Heart right ventricle (tissue), 16 donors: ENCODE data around the gene KIF26B. TPM values are rescaled to one million over a fixed set of nuclear protein-coding genes. Genes with fewer than 3 reads are reported as not detected.

Experiments
- ATAC-seq, 8 donors: fragments of 200-7000 bp; cut with Tn5 transposase; one replicate each; pipeline ENCODE4 v1.9.1; 2020; ENCODE audit warnings: mild to moderate bottlenecking in 8 of 8, moderate library complexity in 8 of 8, moderate number of reproducible peaks in 1 of 8
- DNase-seq, 2 donors: peaks; one replicate each; pipeline ENCODE4 v3.0.0-alpha.2; 2020
- H3K27ac ChIP-seq, 10 donors: fragments of 200-600 bp; sonication (generic) in 2 of 10; one replicate each; pipeline versions ENCODE4 v1.5.0 to v1.8.0; 2020 to 2022; ENCODE audit warnings: mild to moderate bottlenecking in 3 of 10
- H3K27me3 ChIP-seq, 7 donors: fragments of 200-600 bp; one replicate each; pipeline ENCODE4 v1.8.0; 2021 to 2022; ENCODE audit warnings: mild to moderate bottlenecking in 2 of 7
- H3K36me3 ChIP-seq, 9 donors: fragments of 200-600 bp; sonication (generic) in 1 of 9; one replicate each; pipeline versions ENCODE4 v1.5.0 to v1.8.0; 2020 to 2022; ENCODE audit warnings: mild to moderate bottlenecking in 2 of 9
- H3K4me1 ChIP-seq, 9 donors: fragments of 200-600 bp; sonication (generic) in 1 of 9; one replicate each; pipeline versions ENCODE4 v1.5.0 to v1.8.0; 2020 to 2022; ENCODE audit warnings: mild to moderate bottlenecking in 4 of 9
- H3K4me3 ChIP-seq, 10 donors: fragments of 200-600 bp; sonication (generic) in 2 of 10; one replicate each; pipeline versions ENCODE4 v1.5.0 to v1.8.0; 2020 to 2022; ENCODE audit warnings: mild to moderate bottlenecking in 7 of 10, moderate library complexity in 2 of 10
- H3K9me3 ChIP-seq, 11 donors: fragments of 200-600 bp in 10 of 11; sonication (generic) in 2 of 11; one replicate each; pipeline versions ENCODE4 v1.5.0 to v1.8.0; 2013 to 2022; ENCODE audit warnings: mild to moderate bottlenecking in 2 of 11, control low read depth in 1 of 11, moderate library complexity in 1 of 11
- WGBS, 2 donors: extraction: QIAGEN DNeasy Blood & Tissue Kit; methylation state at CpG; one replicate each; pipeline ENCODE4 v1.1.7; 2013; ENCODE audit warnings: inconsistent platforms in 1 of 2; 5-methylcytosine and 5-hydroxymethylcytosine counted together
- intact Hi-C, 10 donors: fragments of 100-400 bp; cut with DNase I; formaldehyde crosslinking; loops; one replicate each; pipeline versions ENCODE4 v1.11.1 to v1.14.2; 2022
- polyA plus RNA-seq, 2 donors: library from polyadenylated mRNA; stranded (reverse); fragments of 200-250 nt; gene quantifications; one replicate each; pipeline ENCODE4 v1.2.3, GENCODE V29; 2013
- total RNA-seq, 10 donors: library from RNA; stranded (reverse); fragmentation: NEBNext Ultra II Directional in 3 of 10; extraction: Animal tissue kit (Norgen Biotek cat#: 25700) in 3 of 10; gene quantifications; one replicate each; pipeline versions ENCODE4 v1.2.1 to v1.2.4, GENCODE V29; 2021 to 2023
- TF ChIP-seq, protein P1 (sequence below), 9 donors: fragments of 200-600 bp; sonication (generic) in 2 of 9; IDR thresholded peaks; one replicate each; pipeline versions ENCODE4 v1.5.0 to v1.8.0; 2021 to 2022; ENCODE audit warnings: antibody characterized with exemption in 9 of 9, mild to moderate bottlenecking in 5 of 9, moderate library complexity in 1 of 9
- donor health status: Arrhythmogenic right ventricular cardiomyopathy.
- donor health status: ischemic (EF 13 %, LVEDD 7.1; RV severe dilation, severe dysfunction).
- donor health status: healthy with polysubstance abuse.
- donor health status: DM: no; HTN: yes; CAD: no.
- donor health status: DM: no; HTN: no; CAD: no.
- donor health status: ischemic (EF 25% LVEDD 6.9; RV normal size, moderate dysfunction).
- donor health status: ischemic (EF 25% LVEDD 5.7; RV mildly dilated, moderate dysfunction).
- donor health status: healthy.
- donor health status: DM: yes; HTN: yes; CAD: no.
- donor health status: Ischemic cardiomyopathy.
- donor health status: ischemic (EF 35%, LVEDD 5.7; RV mildly dilated, moderate dysfunction).
- donor health status: nonischemic (EF 11% LVEDD 7.7; RV severe dilation, severe dysfunction).
- donor health status: DM: yes; HTN: yes; CAD: no.
- donor health status: PGD.
- donor health status: ischemic (EF 29% LVEDD 5.4; RV normal size, mild dysfunction).
- donor health status: nonischemic (EF 23%, LVEDD 6.1; RV moderate dilation, normal function).

Gene KIF26B
- total and polyA plus RNA-seq, 12 donors, result 0.66 to 8.8 (median 2.8) TPM

DNA sequence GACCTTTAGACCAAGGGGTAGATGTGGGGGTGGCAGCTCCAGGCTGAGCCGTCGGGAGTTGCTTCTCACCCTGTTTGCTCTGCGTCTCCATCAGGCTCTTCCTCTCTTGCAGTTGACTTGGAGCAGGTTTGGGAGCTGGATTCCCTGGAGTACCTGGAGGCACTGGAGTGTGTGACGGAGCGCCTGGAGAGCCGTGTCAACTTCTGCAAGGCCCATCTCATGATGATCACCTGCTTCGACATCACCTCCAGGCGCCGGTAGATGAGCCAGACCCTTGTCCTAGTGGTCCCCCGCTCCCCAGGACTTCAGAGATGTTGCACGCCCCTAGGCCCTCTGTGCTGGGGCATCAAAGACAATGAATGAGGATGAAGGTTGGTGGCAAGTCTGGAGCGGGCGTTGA, 547.6 kb downstream of the KIF26B start:
- Histone ChIP-seq H3K9me3 (no peaks in the 10 kb centered on the region), H3K4me1 (peaks cover 0 to 9% (median 0%) of the 10 kb centered on the region in 9 donors), H3K27ac (no peak overlapping the region), H3K4me3 (no peak overlapping the region), H3K27me3 (no peaks in the 10 kb centered on the region), H3K36me3 (no peaks in the 10 kb centered on the region)
- no peak for ATAC-seq
- TF ChIP-seq, protein P1, sequence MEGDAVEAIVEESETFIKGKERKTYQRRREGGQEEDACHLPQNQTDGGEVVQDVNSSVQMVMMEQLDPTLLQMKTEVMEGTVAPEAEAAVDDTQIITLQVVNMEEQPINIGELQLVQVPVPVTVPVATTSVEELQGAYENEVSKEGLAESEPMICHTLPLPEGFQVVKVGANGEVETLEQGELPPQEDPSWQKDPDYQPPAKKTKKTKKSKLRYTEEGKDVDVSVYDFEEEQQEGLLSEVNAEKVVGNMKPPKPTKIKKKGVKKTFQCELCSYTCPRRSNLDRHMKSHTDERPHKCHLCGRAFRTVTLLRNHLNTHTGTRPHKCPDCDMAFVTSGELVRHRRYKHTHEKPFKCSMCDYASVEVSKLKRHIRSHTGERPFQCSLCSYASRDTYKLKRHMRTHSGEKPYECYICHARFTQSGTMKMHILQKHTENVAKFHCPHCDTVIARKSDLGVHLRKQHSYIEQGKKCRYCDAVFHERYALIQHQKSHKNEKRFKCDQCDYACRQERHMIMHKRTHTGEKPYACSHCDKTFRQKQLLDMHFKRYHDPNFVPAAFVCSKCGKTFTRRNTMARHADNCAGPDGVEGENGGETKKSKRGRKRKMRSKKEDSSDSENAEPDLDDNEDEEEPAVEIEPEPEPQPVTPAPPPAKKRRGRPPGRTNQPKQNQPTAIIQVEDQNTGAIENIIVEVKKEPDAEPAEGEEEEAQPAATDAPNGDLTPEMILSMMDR (IDR thresholded peaks at IDR 0.05), result no peak
- intact Hi-C loops, result no loop called here
- 96 to 98% methylated on average over 13 of the region's 13 CpGs for WGBS, 2 donors
- no peak for DNase-seq

DNA sequence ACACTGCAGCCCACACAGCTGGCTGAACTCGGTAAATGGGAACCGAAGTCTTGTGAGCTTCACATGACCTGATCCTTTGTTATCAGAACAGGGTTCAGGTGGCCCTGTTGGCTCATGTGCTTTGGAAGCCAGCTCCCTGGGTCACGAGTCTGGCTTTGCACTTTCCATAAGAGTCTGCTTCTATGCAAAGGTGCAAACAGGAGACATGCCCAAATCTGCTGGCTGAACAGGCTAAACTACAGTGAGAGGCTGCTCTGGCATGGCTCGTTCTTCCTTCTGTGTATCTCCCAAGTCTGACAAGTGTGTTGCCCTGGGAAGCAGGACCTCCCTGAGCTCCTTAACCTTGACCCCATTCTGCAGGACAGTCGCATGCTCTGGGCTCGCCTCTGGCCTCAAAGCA, 549.6 kb downstream of the KIF26B start:
- Histone ChIP-seq H3K4me1 (peaks cover 0 to 9% (median 0%) of the 10 kb centered on the region in 9 donors), H3K27ac (no peak overlapping the region), H3K36me3 (no peaks in the 10 kb centered on the region), H3K4me3 (no peak overlapping the region), H3K9me3 (no peaks in the 10 kb centered on the region), H3K27me3 (no peaks in the 10 kb centered on the region)
- ATAC-seq (no peak), DNase-seq (no peak)
- TF ChIP-seq, protein P1 (IDR thresholded peaks at IDR 0.05), result no peak
- 68 to 69% methylated on average over 6 of the region's 6 CpGs for WGBS, 2 donors
- intact Hi-C loops, result no loop called here

DNA sequence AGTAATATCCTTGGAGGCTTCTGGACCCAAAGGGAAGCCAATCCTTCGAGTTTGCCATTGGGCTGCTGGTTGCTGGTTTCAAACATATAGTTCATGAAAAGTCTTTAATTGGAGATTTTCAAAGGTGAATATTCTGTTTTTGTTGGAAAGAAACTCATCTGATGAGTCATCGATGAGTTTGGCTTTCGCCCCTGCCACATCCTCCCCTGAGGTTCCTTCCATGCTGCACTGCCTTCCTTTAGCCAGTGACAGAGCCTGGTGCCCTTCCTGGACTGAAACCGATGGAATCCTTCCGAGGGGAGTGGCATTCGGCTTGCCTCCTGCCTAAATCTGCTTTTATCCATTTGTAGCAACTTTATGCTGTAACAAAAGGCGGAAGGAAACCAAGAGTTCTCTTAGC, 550.0 kb downstream of the KIF26B start:
- H3K36me3 ChIP-seq, result no peaks in the 10 kb centered on the region
- H3K9me3 ChIP-seq, result no peaks in the 10 kb centered on the region
- peaks cover 0 to 9% (median 0%) of the 10 kb centered on the region in 9 donors for H3K4me1 ChIP-seq
- DNase-seq (no peak), ATAC-seq (no peak)
- H3K27ac ChIP-seq, result no peak overlapping the region
- intact Hi-C loops, result no loop called here
- no peak overlapping the region for H3K4me3 ChIP-seq
- H3K27me3 ChIP-seq, result no peaks in the 10 kb centered on the region
- TF ChIP-seq, protein P1 (IDR thresholded peaks at IDR 0.05), result no peak
- 64 to 74% methylated on average over 7 of the region's 7 CpGs for WGBS, 2 donors

DNA sequence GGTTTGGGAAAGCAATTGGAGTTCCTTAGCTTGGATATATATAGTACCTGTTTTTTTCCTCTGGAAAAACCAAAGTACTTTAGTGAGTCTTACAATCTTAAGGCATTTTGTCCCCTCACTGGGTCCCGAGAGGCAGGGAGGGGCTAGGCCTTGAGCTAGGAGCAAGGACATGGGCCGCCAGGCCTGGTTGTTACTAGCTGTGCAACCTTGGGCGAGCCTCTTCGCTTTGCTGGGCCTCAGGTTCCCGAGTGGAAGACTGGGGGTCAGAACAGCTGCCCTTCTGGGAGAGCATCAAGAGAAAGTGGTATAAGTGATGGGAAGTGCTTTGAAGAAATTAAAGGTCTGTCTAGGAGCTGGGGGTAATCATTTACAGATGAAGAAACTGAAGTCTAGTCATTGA, 553.2 kb downstream of the KIF26B start:
- Histone ChIP-seq H3K4me3 (no peak overlapping the region), H3K4me1 (peaks cover 0 to 9% (median 0%) of the 10 kb centered on the region in 9 donors), H3K9me3 (no peaks in the 10 kb centered on the region), H3K36me3 (no peaks in the 10 kb centered on the region), H3K27ac (no peak overlapping the region), H3K27me3 (no peaks in the 10 kb centered on the region)
- 95% methylated on average over 5 of the region's 5 CpGs for WGBS, 2 donors
- ATAC-seq (no peak), DNase-seq (no peak)
- TF ChIP-seq, protein P1 (IDR thresholded peaks at IDR 0.05), result no peak
- intact Hi-C loops, result no loop called here
